Measurements from ENCODE around the gene ZNF579. TPM values are rescaled to one million over a fixed set of nuclear protein-coding genes. Genes with fewer than 3 reads are reported as not detected.

The ZNF579 gene
- total RNA-seq, 1 donor from 2014 or later, result 58.0 TPM

DNA sequence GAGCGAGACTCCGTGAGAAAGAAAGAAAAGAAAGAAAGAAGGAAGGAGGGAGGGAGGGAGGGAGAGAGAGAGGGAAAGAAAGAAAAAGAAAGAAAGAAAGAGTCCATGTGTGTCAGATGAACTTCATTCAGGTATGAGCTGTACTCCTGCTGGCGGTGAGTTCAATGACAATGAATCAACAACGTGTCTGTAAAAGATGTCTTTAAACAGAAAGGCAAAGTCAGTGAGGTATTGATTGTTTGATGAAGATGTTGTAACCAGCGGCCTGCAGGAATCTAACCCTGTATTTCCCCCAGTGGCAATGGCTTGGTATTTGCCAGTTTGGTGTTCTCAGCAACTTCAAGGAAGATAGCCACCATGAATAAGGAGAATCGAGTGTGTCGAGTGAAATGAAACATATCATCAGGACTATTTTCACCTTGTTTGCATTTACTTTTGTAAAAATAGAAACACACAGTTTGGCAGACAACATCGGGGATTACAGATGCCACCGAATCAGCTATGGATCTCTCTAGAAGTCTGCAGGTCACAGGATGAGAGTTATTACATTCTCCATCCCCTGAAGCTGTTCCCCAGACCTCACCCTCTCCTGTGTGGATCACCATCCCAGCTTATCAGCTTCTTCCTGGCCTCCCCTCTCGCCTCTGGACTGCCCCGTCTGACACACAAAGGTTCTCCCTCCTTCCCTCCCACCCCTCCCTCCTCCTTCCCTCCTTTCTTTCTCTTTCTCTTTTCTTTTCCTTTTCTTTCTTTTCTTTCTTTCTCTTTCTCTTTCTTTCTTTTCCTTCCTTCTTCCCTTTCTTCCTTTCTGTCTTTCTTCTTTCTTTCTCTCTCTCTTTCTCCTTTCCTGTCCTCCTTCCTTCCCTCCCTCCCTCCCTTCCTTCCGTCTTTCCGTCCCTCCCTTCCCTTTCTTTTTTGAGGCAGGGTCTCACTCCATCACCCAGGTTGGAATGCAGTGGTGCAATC, 27.1 kb downstream of the ZNF579 start:
- Histone ChIP-seq H3K4me1 (ENCODE audit: insufficient read depth, low read length) (peaks cover 30% of the 10 kb centered on the region), H3K27ac (ENCODE audit: low read depth, low read length) (peak overlapping the region; percentile 27), H3K36me3 (ENCODE audit: insufficient read depth, low read length) (no peaks in the 10 kb centered on the region), H4K20me1 (ENCODE audit: insufficient read depth, low read length) (no peaks in the 10 kb centered on the region), H3K79me2 (ENCODE audit: insufficient read depth, low read length) (no peaks in the 10 kb centered on the region), H3K9me3 (ENCODE audit: insufficient read depth, low read depth, low read length) (no peaks in the 10 kb centered on the region), H3K27me3 (ENCODE audit: insufficient read depth, low read length) (no peaks in the 10 kb centered on the region), H3K9ac (ENCODE audit: low read length) (peak overlapping the region; percentile 9), H3K4me2 (ENCODE audit: low read length) (peak overlapping the region; percentile 62), H2AFZ (ENCODE audit: low read depth, low read length) (peak overlapping the region; percentile 23), H3K4me3 (ENCODE audit: insufficient read depth, low read depth, low read length) (no peak overlapping the region)
- DNase-seq (ENCODE audit: low read depth) (peak; percentile 5), FAIRE-seq (peak; percentile 59)
- H3K9me3 Mint-ChIP-seq (ENCODE audit: unreplicated experiment), result no peaks in the 10 kb centered on the region
- peak overlapping the region; percentile 96 for H3K27ac Mint-ChIP-seq (ENCODE audit: unreplicated experiment)
- no peaks in the 10 kb centered on the region for H3K36me3 Mint-ChIP-seq (ENCODE audit: low read depth, unreplicated experiment)
- H3K4me1 Mint-ChIP-seq (ENCODE audit: low read depth, unreplicated experiment), result peaks cover 30% of the 10 kb centered on the region
- H3K4me3 Mint-ChIP-seq (ENCODE audit: unreplicated experiment), result peak overlapping the region; percentile 21
- no peak for TF ChIP-seq EZH2 (IDR thresholded peaks at IDR 0.05; ENCODE audit: insufficient read depth, low read length)
- TF ChIP-seq, protein P1, sequence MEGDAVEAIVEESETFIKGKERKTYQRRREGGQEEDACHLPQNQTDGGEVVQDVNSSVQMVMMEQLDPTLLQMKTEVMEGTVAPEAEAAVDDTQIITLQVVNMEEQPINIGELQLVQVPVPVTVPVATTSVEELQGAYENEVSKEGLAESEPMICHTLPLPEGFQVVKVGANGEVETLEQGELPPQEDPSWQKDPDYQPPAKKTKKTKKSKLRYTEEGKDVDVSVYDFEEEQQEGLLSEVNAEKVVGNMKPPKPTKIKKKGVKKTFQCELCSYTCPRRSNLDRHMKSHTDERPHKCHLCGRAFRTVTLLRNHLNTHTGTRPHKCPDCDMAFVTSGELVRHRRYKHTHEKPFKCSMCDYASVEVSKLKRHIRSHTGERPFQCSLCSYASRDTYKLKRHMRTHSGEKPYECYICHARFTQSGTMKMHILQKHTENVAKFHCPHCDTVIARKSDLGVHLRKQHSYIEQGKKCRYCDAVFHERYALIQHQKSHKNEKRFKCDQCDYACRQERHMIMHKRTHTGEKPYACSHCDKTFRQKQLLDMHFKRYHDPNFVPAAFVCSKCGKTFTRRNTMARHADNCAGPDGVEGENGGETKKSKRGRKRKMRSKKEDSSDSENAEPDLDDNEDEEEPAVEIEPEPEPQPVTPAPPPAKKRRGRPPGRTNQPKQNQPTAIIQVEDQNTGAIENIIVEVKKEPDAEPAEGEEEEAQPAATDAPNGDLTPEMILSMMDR (IDR thresholded peaks at IDR 0.05; ENCODE audit: insufficient read depth, low read depth, low read length), result no peak
- H3K27me3 Mint-ChIP-seq (ENCODE audit: low read depth, unreplicated experiment), result no peaks in the 10 kb centered on the region

DNA sequence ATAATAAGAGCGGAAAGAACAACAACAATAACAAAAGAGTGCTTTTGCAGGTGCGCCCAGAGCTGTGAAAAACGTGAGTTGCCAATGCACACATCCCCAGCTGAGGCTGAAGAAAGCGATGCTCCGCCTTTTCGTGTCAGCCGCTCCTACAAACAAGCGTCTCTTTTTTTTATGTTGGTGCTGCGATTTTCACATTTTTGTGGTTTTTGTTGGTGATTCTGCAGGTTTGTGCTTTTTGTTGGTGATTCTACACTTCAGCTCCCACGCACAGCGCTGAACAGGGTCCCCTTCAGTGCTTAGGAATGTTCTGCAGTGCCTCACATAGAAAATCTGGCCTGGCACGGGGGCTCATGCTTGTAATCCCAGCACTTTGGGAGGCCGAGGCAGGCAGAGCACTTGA, 28.0 kb downstream of the ZNF579 start:
- H3K4me1 ChIP-seq (ENCODE audit: insufficient read depth, low read length), result peaks cover 30% of the 10 kb centered on the region
- no peak overlapping the region for H2AFZ ChIP-seq (ENCODE audit: low read depth, low read length)
- H3K36me3 Mint-ChIP-seq (ENCODE audit: low read depth, unreplicated experiment), result no peaks in the 10 kb centered on the region
- H3K4me3 ChIP-seq (ENCODE audit: insufficient read depth, low read depth, low read length), result no peak overlapping the region
- no peaks in the 10 kb centered on the region for H3K9me3 Mint-ChIP-seq (ENCODE audit: unreplicated experiment)
- TF ChIP-seq, protein P1 (IDR thresholded peaks at IDR 0.05; ENCODE audit: insufficient read depth, low read depth, low read length), result no peak
- TF ChIP-seq EZH2 (IDR thresholded peaks at IDR 0.05; ENCODE audit: insufficient read depth, low read length), result no peak
- H3K27me3 Mint-ChIP-seq (ENCODE audit: low read depth, unreplicated experiment), result no peaks in the 10 kb centered on the region
- no peaks in the 10 kb centered on the region for H3K9me3 ChIP-seq (ENCODE audit: insufficient read depth, low read depth, low read length)
- peak overlapping the region; percentile 21 for H3K4me3 Mint-ChIP-seq (ENCODE audit: unreplicated experiment)
- no peaks in the 10 kb centered on the region for H3K27me3 ChIP-seq (ENCODE audit: insufficient read depth, low read length)
- no peaks in the 10 kb centered on the region for H3K79me2 ChIP-seq (ENCODE audit: insufficient read depth, low read length)
- peak; percentile 95 for DNase-seq (ENCODE audit: low read depth)
- H3K27ac ChIP-seq (ENCODE audit: low read depth, low read length), result peak overlapping the region; percentile 46
- H3K27ac Mint-ChIP-seq (ENCODE audit: unreplicated experiment), result peak overlapping the region; percentile 96
- no peaks in the 10 kb centered on the region for H3K36me3 ChIP-seq (ENCODE audit: insufficient read depth, low read length)
- H4K20me1 ChIP-seq (ENCODE audit: insufficient read depth, low read length), result no peaks in the 10 kb centered on the region
- H3K4me2 ChIP-seq (ENCODE audit: low read length), result peak overlapping the region; percentile 62
- FAIRE-seq, result no peak
- H3K4me1 Mint-ChIP-seq (ENCODE audit: low read depth, unreplicated experiment), result peaks cover 30% of the 10 kb centered on the region
- peak overlapping the region; percentile 18 for H3K9ac ChIP-seq (ENCODE audit: low read length)

DNA sequence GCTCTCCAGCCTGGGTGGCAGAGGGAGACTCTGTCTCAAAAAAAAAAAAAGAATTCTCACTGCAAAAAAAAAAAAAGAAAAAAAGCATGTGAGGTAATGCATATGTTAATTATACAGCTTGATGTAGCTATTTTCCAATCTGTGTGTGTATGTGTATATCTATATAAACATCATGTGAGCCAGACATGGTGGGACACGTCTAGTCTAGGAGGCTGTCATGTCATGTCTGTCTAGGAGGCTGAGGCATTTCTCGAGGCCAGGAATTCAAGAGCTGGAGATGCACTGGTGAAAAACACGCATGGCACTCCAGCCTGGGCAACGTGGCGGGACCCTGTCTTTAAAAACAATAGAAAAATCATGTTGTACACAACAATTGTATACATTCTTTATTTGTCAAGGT, 28.4 kb downstream of the ZNF579 start:
- Mint-ChIP-seq H3K4me3 (ENCODE audit: unreplicated experiment) (no peak overlapping the region), H3K36me3 (ENCODE audit: low read depth, unreplicated experiment) (no peaks in the 10 kb centered on the region), H3K9me3 (ENCODE audit: unreplicated experiment) (no peaks in the 10 kb centered on the region), H3K27me3 (ENCODE audit: low read depth, unreplicated experiment) (no peaks in the 10 kb centered on the region), H3K27ac (ENCODE audit: unreplicated experiment) (peak overlapping the region; percentile 96), H3K4me1 (ENCODE audit: low read depth, unreplicated experiment) (peaks cover 30% of the 10 kb centered on the region)
- H2AFZ ChIP-seq (ENCODE audit: low read depth, low read length), result no peak overlapping the region
- H3K36me3 ChIP-seq (ENCODE audit: insufficient read depth, low read length), result no peaks in the 10 kb centered on the region
- peaks cover 34% of the 10 kb centered on the region for H3K4me1 ChIP-seq (ENCODE audit: insufficient read depth, low read length)
- TF ChIP-seq, protein P1 (IDR thresholded peaks at IDR 0.05; ENCODE audit: insufficient read depth, low read depth, low read length), result no peak
- no peak for TF ChIP-seq EZH2 (IDR thresholded peaks at IDR 0.05; ENCODE audit: insufficient read depth, low read length)
- DNase-seq (ENCODE audit: low read depth) (no peak), FAIRE-seq (no peak)
- peak overlapping the region; percentile 18 for H3K9ac ChIP-seq (ENCODE audit: low read length)
- no peaks in the 10 kb centered on the region for H3K9me3 ChIP-seq (ENCODE audit: insufficient read depth, low read depth, low read length)
- no peaks in the 10 kb centered on the region for H4K20me1 ChIP-seq (ENCODE audit: insufficient read depth, low read length)
- no peak overlapping the region for H3K4me3 ChIP-seq (ENCODE audit: insufficient read depth, low read depth, low read length)
- no peaks in the 10 kb centered on the region for H3K27me3 ChIP-seq (ENCODE audit: insufficient read depth, low read length)
- no peaks in the 10 kb centered on the region for H3K79me2 ChIP-seq (ENCODE audit: insufficient read depth, low read length)
- H3K27ac ChIP-seq (ENCODE audit: low read depth, low read length), result peak overlapping the region; percentile 46
- H3K4me2 ChIP-seq (ENCODE audit: low read length), result peak overlapping the region; percentile 62

Data from astrocyte (in vitro differentiated cells and primary cell).